ENCODE measurements around the gene GTPBP1.

GRCh38 chr22:38751066-38751421 lies 45.3 kb downstream of the GTPBP1 start:
- no peak for TF ChIP-seq CTCF (IDR thresholded peaks at IDR 0.05; ENCODE audit: low read length)
- TF ChIP-seq EZH2phosphoT487 (IDR thresholded peaks at IDR 0.05; ENCODE audit: low read length), result no peak

Measured in MM.1S (cell line).